Measurements from ENCODE around the gene MAMDC4.

DNA sequence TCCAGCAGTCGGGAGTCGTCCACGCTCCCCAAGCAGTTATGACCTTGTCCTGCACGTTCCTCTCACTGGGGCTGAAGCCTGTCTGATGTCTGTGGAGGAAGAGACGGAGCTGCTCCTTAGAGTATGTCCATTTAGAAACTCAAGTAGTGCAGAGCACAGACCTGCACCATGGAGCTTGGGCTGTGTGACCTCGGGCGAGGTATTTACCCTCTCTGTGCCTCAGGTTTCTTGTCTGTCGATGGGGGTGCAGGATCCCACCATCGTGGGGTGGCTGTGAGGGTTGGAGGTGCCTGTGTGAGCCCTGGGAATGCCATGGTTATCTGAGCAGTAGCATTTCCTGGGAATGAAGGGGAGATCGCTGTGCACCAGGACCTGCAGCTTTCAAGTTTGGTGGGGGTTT is 48.4 kb downstream of the MAMDC4 start:
- TF ChIP-seq POLR2A (IDR thresholded peaks at IDR 0.05; ENCODE audit: low read length) (no peak), GATA1 (IDR thresholded peaks at IDR 0.05; ENCODE audit: low read depth, low read length) (no peak)

Data from erythroblast (primary cell).